GM21367 (cell line): ENCODE data around the gene CDC73.
"Not testable (repeated sequence)": the region's sequence is repeated elsewhere in the genome, so short reads cannot be mapped to it uniquely, and the experiment has no call there.

Source experiments
- ATAC-seq: cut with Tn5 transposase; IDR thresholded peaks from one replicate; pipeline ENCODE4 v1.9.1; 2021; ENCODE audit not compliant: unreplicated experiment

CDC73 gene

GRCh38 chr1:193176113-193176512 lies 54.3 kb downstream of the CDC73 start:
- ATAC-seq: no peak

GRCh38 chr1:193176788-193177187 lies 55.0 kb downstream of the CDC73 start:
- ATAC-seq: no peak

DNA sequence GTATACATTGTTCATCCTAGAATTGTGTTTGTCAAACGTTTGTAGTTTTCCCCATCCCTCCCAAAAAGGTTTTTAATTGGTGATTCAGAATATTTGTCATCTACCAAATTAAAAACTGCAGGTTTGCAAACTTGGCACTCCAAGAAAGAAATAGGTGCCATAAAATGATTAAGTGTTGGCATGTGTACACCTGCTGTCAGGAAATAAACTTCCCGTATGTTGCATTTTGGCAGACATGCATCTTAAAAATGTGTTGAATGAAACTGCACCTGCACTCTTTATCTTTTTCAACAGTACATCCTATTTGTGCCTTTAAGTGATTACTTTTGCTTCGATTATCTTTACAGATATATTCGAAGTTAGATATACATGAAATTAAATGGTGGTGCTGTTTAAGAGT lies 57.3 kb downstream of the CDC73 start:
- no peak for ATAC-seq

DNA sequence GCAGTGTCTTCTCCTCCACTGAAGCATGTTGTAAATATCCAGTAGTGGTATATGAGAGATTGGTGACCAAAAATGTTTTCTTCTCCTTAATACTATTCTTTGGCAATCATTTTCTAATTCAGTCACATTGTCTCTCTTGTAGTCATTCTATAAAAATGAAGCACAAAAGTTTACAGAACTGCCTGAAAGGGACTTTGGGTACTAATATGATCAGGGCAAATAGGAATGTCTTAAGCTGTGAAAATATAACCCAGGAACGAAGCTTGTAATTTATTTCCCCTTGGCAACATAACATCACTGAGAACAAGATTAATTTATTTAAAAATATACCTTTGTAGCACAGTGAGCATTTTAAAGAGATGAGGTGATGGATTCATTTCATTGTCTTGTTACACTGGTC lies 59.7 kb downstream of the CDC73 start:
- ATAC-seq: no peak

GRCh38 chr1:193181985-193182384 lies 60.2 kb downstream of the CDC73 start:
- no peak for ATAC-seq

GRCh38 chr1:193183019-193183627 lies 61.3 kb downstream of the CDC73 start:
- ATAC-seq: no peak

- ATAC-seq: no peak
These were observed 62.9 kb downstream of the CDC73 start for GRCh38 chr1:193184776-193185175.

GRCh38 chr1:193185211-193185610 lies 63.4 kb downstream of the CDC73 start:
- ATAC-seq: no peak

- no peak for ATAC-seq
These were observed 64.3 kb downstream of the CDC73 start, which contains the start of gene B3GALT2 for GRCh38 chr1:193185901-193186731. B3GALT2 (minus strand) TSS chr1:193186613; CDS start chr1:193181562, 5,051 bp downstream.

DNA sequence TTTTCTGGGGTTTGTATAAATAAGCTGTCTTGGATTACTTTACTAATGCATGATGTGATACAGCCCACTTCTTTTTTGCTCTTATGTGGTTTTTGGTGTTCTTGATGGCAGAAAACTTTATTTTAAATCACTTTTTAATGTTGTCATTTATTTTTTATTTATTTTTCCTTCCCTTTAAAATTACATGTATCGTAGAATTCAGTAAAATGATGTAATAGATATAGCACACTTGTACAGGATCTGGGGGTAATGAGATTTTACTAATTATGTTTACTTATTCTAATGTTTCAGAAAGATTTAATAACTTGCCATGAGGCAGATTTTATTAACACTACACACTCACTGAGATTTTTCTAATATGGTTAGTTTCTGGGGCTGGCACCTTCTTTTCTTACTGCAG lies 65.3 kb downstream of the CDC73 start:
- ATAC-seq: no peak

DNA sequence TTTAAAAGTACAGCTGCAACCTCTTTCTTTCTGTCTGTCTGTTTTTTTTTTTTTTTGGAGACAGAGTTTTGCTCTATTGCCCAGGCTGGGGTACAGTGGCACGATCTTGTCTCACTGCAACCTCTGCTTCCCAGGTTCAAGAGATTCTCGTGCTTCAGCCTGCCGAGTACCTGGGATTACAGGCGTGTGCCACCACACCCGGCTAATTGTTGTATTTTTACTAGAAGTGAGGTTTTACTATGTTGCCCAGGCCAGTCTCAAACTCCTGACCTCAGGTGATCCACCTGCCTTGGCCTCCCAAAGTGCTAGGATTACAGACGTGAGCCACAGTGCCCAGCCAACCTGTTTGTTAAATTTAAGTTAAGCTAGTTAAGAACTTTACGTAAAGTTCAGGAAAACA lies 67.1 kb downstream of the CDC73 start:
- not testable (repeated sequence) for ATAC-seq

GRCh38 chr1:193189442-193190095 lies 67.7 kb downstream of the CDC73 start:
- ATAC-seq: no peak

DNA sequence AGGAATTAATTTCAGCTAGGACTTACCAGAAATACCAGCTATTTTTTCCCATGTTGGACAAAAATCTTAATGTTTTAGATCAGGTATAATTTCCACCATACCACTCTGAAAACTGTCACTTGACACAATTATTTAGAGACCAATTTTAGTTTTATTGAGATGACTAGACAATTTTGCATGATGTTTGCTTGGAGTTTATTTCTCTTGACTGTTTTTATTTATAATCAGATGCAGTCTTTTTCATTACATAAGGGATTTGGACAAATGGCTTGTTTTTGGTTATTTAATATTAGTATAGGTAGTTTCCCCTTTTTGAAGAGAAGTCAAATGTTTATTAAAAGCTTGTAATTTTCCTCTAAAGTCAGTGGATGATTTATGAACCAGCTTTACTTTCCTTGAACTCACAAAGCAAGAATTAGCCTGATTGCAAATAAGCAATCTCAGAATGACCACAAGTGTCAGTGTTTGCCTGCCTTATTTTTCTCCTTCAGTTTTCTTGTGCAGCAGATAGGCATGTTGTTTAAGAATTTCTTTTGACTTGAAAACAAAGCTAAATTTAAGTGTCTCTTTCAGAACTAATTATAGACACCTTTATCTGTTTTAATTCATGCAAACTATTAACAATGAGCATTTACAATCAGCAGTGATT lies 68.4 kb downstream of the CDC73 start:
- ATAC-seq: peak; percentile 51

- no peak for ATAC-seq
These were observed 70.8 kb downstream of the CDC73 start for GRCh38 chr1:193192586-193192985.

DNA sequence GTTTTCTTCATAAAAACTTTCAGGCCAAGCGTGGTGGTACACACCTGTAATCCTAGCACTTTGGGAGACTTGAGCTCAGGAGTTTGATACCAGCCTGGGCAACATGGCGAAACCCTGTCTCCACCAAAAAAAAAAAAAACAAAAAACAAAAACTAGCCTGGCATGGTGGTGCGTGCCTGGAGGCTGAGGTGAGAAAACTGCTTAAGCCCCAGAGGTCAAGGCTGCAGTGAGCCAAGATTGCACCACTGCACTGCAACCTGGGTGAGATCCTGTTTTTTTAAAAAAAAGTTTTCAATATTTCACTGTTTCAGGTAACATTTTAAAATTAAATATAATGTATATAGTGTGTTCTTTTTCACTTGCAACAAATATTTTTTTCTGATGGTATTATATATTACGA lies 78.1 kb downstream of the CDC73 start:
- ATAC-seq: no peak

GRCh38 chr1:193201021-193201420 lies 79.2 kb downstream of the CDC73 start:
- no peak for ATAC-seq

GRCh38 chr1:193210996-193211395 lies 89.2 kb downstream of the CDC73 start:
- no peak for ATAC-seq

GRCh38 chr1:193211539-193211938 lies 89.7 kb downstream of the CDC73 start:
- peak; percentile 69 for ATAC-seq

DNA sequence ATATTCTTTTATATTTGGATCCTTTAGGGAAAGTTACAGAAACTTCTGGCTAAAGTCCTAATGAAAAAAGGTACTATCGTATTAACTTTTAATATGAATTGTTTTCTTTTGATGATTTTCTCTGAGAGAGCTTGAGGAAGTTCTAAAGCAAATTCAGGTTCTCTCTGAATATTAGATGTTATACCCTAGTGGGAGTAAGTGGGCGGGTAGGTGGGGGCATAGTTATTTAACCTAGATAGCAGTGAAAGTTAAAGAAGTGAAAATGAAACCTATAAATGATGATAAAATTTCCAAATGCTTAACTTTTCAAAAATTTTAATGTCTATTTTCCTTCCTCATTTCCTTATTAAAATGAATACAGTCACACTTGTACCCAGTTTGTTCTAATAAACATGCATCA lies 90.8 kb downstream of the CDC73 start:
- no peak for ATAC-seq

DNA sequence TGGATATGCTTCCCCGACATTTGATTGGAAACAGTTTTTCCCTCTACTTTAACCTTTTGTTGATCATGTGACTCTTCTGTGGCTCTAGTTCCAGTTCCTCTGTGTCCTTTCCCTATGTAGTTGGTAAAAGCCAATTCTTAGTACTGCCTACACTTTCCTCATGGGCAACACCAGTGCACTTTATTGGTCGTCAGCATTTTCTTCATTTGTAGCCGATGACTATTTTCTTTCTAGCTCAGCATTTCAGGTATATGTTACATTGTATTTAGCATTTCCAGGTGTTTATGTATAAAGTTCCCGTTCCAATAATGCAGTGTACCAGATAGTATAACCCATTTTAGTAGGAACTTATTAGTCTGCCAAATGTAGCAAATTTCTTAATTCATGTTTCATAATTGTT lies 92.2 kb downstream of the CDC73 start:
- no peak for ATAC-seq

DNA sequence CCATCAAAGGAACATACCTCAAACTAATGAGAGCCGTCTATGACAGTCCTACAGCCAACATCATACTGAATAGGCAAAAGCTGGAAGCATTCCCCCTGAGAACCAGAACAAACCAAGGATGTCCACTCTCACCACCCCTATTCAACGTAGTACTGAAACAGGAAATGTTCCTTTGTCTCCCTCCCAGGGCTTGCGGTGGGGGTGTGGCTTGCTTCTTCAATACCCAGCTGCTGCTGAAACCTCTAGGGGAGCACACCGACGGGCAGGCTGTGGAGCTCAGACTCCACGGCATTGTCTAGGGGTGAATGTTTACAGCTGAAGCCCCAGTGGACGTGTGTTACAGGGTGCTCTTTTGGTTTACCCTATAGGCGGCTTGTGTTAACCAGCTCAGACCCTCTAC lies 95.1 kb downstream of the CDC73 start:
- peak; percentile 90 for ATAC-seq
